HEK293 (cell line): ENCODE measurements around the gene METTL8.

Experiments used
- GLIS1 ChIP-seq: fragments of 450-650 bp; formaldehyde crosslinking; IDR thresholded peaks from 2 replicates; pipeline ENCODE4 v1.5.1; 2016; ENCODE audit warnings: missing biosample characterization, missing genetic modification characterization
- HOXC10 ChIP-seq: sonication (generic); formaldehyde crosslinking; IDR thresholded peaks from 2 replicates; pipeline ENCODE4 v1.8.1; 2023; ENCODE audit warnings: mild to moderate bottlenecking, missing genetic modification reagents
- KLF10 ChIP-seq: fragments of 450-650 bp; IDR thresholded peaks from 2 replicates; pipeline ENCODE4 v1.5.1; 2018; ENCODE audit warnings: missing biosample characterization, mild to moderate bottlenecking, missing genetic modification characterization
- KLF16 ChIP-seq: fragments of 450-650 bp; formaldehyde crosslinking; IDR thresholded peaks from 2 replicates; pipeline ENCODE4 v1.5.1; 2017; ENCODE audit warnings: missing biosample characterization, missing genetic modification characterization
- MZF1 ChIP-seq: fragments of 450-650 bp; formaldehyde crosslinking; IDR thresholded peaks from 2 replicates; pipeline ENCODE4 v1.5.1; 2017; ENCODE audit warnings: missing biosample characterization, missing genetic modification characterization, borderline replicate concordance
- PATZ1 ChIP-seq: fragments of 450-650 bp; formaldehyde crosslinking; IDR thresholded peaks from 2 replicates; pipeline ENCODE4 v1.5.1; 2016; ENCODE audit warnings: missing biosample characterization, missing genetic modification characterization
- PBX3 ChIP-seq: sonication (generic); formaldehyde crosslinking; IDR thresholded peaks from 2 replicates; pipeline ENCODE4 v1.8.1; 2022; ENCODE audit warnings: mild to moderate bottlenecking, moderate library complexity, missing genetic modification reagents
- PRDM1 ChIP-seq: fragments of 450-650 bp; formaldehyde crosslinking; IDR thresholded peaks from 2 replicates; pipeline ENCODE4; 2016; ENCODE audit warnings: missing biosample characterization, missing genetic modification characterization
- REST ChIP-seq: fragments of 450-650 bp; formaldehyde crosslinking; IDR thresholded peaks from 2 replicates; pipeline ENCODE4 v1.5.1; 2016; ENCODE audit warnings: missing biosample characterization, missing genetic modification characterization
- ZBTB17 ChIP-seq: fragments of 450-650 bp; formaldehyde crosslinking; IDR thresholded peaks from 2 replicates; pipeline ENCODE4 v1.5.1; 2016; ENCODE audit warnings: missing biosample characterization, missing genetic modification characterization
- ZEB2 ChIP-seq: fragments of 450-650 bp; formaldehyde crosslinking; IDR thresholded peaks from 2 replicates; pipeline ENCODE4 v1.5.1; 2016; ENCODE audit warnings: missing biosample characterization, missing genetic modification characterization
- ZNF132 ChIP-seq: fragments of 450-650 bp; formaldehyde crosslinking; IDR thresholded peaks from 2 replicates; pipeline ENCODE4 v1.5.1; 2017; ENCODE audit warnings: missing biosample characterization, missing genetic modification characterization, borderline replicate concordance
- ZNF174 ChIP-seq: fragments of 450-650 bp; formaldehyde crosslinking; IDR thresholded peaks from 2 replicates; pipeline ENCODE4 v1.5.0; 2017; ENCODE audit warnings: missing biosample characterization, mild to moderate bottlenecking, missing genetic modification characterization
- ZNF184 ChIP-seq: fragments of 450-650 bp; IDR thresholded peaks from 2 replicates; pipeline ENCODE4 v1.5.1; 2018; ENCODE audit warnings: missing biosample characterization, mild to moderate bottlenecking, missing genetic modification characterization
- ZNF24 ChIP-seq: fragments of 450-650 bp; formaldehyde crosslinking; IDR thresholded peaks from 2 replicates; pipeline ENCODE4 v1.5.1; 2016; ENCODE audit warnings: missing biosample characterization, missing genetic modification characterization
- ZNF596 ChIP-seq: fragments of 450-650 bp; IDR thresholded peaks from 2 replicates; pipeline ENCODE4 v1.5.0; 2018; ENCODE audit warnings: missing biosample characterization, mild to moderate bottlenecking, missing genetic modification characterization, moderate library complexity
- ZNF600 ChIP-seq: fragments of 450-650 bp; formaldehyde crosslinking; IDR thresholded peaks from 2 replicates; pipeline ENCODE4 v1.5.1; 2016; ENCODE audit warnings: missing biosample characterization, missing genetic modification characterization
- ZNF692 ChIP-seq: fragments of 450-650 bp; formaldehyde crosslinking; IDR thresholded peaks from 2 replicates; pipeline ENCODE4 v1.5.1; 2016; ENCODE audit warnings: missing biosample characterization, missing genetic modification characterization
- ZNF76 ChIP-seq: fragments of 450-650 bp; formaldehyde crosslinking; IDR thresholded peaks from 2 replicates; pipeline ENCODE4; 2016; ENCODE audit warnings: low read depth, missing biosample characterization, missing genetic modification characterization, borderline replicate concordance
- ZSCAN16 ChIP-seq: fragments of 450-650 bp; formaldehyde crosslinking; IDR thresholded peaks from 2 replicates; pipeline ENCODE4 v1.5.1; 2016; ENCODE audit warnings: missing biosample characterization, missing genetic modification characterization
- TF ChIP-seq, protein P1 (sequence below): fragments of 450-650 bp; formaldehyde crosslinking; IDR thresholded peaks from 2 replicates; pipeline ENCODE4 v1.5.1; 2016; ENCODE audit warnings: missing biosample characterization, missing genetic modification characterization

Gene METTL8

GRCh38 chr2:171434013-171434989 is 511 bp upstream of the METTL8 start, which contains the start of gene DCAF17 (continued):
- TF ChIP-seq REST (tag by site-specific recombination) (peak; percentile 25; the same call in 1 of the 2 replicates), ZNF76 (peak; percentile 95), ZBTB17 (tag by site-specific recombination) (peak; percentile 90), ZNF174 (tag by site-specific recombination) (no peak), ZNF184 (tag by site-specific recombination) (no peak), ZEB2 (tag by site-specific recombination) (peak; percentile 69; the same call in 1 of the 2 replicates), ZNF132 (tag by site-specific recombination) (no peak), MZF1 (tag by site-specific recombination) (0 out of 2 replicates have a peak, but pooled peaks have one; percentile 52), PRDM1 (tag by site-specific recombination) (0 out of 2 replicates have a peak, but pooled peaks have one; percentile 53), GLIS1 (tag by site-specific recombination) (peak; percentile 1; the same call in 1 of the 2 replicates), ZSCAN16 (tag by site-specific recombination) (0 out of 2 replicates have a peak, but pooled peaks have one; percentile 16), ZNF596 (tag by site-specific recombination) (no peak), PATZ1 (tag by site-specific recombination) (0 out of 2 replicates have a peak, but pooled peaks have one; percentile 86), ZNF600 (peak; percentile 78; the same call in 1 of the 2 replicates), ZNF692 (tag by site-specific recombination) (peak; percentile 85), KLF16 (tag by site-specific recombination) (peak; percentile 64; the same call in 1 of the 2 replicates), HOXC10 (CRISPR knock-in tag) (0 out of 2 replicates have a peak, but pooled peaks have one; percentile 66), PBX3 (CRISPR knock-in tag) (peak; percentile 54; the same call in 1 of the 2 replicates), ZNF24 (peak; percentile 24; the same call in 1 of the 2 replicates), KLF10 (peak; percentile 82)
- TF ChIP-seq, protein P1, sequence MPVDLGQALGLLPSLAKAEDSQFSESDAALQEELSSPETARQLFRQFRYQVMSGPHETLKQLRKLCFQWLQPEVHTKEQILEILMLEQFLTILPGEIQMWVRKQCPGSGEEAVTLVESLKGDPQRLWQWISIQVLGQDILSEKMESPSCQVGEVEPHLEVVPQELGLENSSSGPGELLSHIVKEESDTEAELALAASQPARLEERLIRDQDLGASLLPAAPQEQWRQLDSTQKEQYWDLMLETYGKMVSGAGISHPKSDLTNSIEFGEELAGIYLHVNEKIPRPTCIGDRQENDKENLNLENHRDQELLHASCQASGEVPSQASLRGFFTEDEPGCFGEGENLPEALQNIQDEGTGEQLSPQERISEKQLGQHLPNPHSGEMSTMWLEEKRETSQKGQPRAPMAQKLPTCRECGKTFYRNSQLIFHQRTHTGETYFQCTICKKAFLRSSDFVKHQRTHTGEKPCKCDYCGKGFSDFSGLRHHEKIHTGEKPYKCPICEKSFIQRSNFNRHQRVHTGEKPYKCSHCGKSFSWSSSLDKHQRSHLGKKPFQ, result no peak
- TF ChIP-seq, all 188 proteins: peak for 58
